Fibroblast of lung (primary cell): ENCODE results near the gene CBFA2T2.

ENCODE experiments used
- CTCF ChIP-seq, 2 donors: IDR thresholded peaks in 1 of 2; conservative IDR thresholded peaks in 1 of 2; 1 replicate in 1 of 2; 2 replicates in 1 of 2; pipeline ENCODE4 v1.5.1; 2011 to 2012; ENCODE audit warnings: low read length in 2 of 2, control low read depth in 1 of 2, inconsistent platforms in 1 of 2, low read depth in 1 of 2, mild to moderate bottlenecking in 1 of 2
- EZH2 ChIP-seq: IDR thresholded peaks from 2 replicates; pipeline ENCODE4 v1.5.1; 2012; ENCODE audit warnings: low read length, control low read depth, mild to moderate bottlenecking; ENCODE audit errors: missing control alignments

- TF ChIP-seq CTCF (conservative IDR thresholded peaks at IDR 0.05 in 1 of 2, IDR thresholded peaks at IDR 0.05 in 1 of 2; ENCODE audit: low read depth in 1 of 2, low read length in 2 of 2): no peak
- TF ChIP-seq EZH2: no peak
These were observed 174.3 kb downstream of the CBFA2T2 start for GRCh38 chr20:33664085-33664761.
